H7 (cell line): Measurements from ENCODE around the gene BRF1. TPM values are rescaled to one million over a fixed set of nuclear protein-coding genes. Genes with fewer than 3 reads are reported as not detected.

Source experiments
- DNase-seq: peaks from one replicate; pipeline ENCODE4 v3.0.0; 2012
- H3K27me3 ChIP-seq: 2 replicates; pipeline ENCODE4 v1.6.0; 2011; ENCODE audit warnings: mild to moderate bottlenecking, low read length; ENCODE audit not compliant: control insufficient read depth, insufficient read depth
- H3K36me3 ChIP-seq: replicated peaks from 2 replicates; pipeline ENCODE4 v1.5.1; 2011; ENCODE audit warnings: low read length; ENCODE audit not compliant: control insufficient read depth, insufficient read depth
- H3K4me3 ChIP-seq: 2 replicates; pipeline ENCODE4 v1.5.1; 2011; ENCODE audit warnings: low read depth, mild to moderate bottlenecking, control low read depth, low read length, moderate library complexity; ENCODE audit not compliant: insufficient read depth
- total RNA-seq: library from RNA; depleted of rRNA; stranded (reverse); fragments of >200 nt; shearing (Covaris generic); gene quantifications from 2 replicates; pipeline ENCODE4 v1.2.3, GENCODE V29; 2014

Gene BRF1
- total RNA-seq, 1 experiment from 2014 or later = 18.5 TPM

DNA sequence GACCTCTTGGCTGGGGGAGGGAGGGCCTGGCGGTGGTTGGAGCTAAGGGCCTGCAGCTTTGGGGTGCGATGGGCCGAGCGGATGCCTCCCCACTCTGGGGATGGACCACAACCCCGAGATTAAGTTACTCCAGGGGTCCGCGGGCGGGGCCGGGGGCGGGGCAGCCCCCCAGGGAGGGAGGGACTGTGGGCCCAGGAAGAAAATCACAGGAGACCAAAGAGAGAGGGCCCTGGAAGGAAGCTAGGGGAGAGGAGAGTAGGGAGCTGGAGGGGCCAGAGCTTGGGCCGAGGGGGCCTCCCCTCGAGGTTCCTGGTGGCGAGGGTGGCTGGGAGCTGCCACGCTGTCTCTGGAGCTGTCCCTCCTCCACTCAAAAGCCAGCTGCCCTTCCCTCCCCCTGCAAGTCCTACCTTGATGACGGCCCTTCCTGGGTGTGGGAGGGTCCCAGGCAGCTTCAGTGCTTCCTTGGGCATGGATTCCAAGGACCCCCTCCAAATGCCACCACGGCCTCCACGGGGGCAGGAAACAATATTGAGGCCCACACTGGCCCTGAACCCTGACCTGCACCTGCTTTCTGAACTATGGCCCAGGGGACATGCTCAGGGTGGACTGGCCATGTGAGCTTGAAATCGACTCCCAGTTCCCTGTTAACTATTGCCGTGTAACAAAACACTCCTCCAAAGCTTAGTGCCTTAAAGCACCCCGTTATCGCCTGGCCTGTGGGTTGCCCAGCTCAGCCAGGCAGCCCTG lies 119.1 kb downstream of the BRF1 start:
- H3K36me3 ChIP-seq = no peaks in the 10 kb centered on the region
- peaks cover 2% of the 10 kb centered on the region for H3K27me3 ChIP-seq
- DNase-seq = no peak
- H3K4me3 ChIP-seq = peak overlapping the region; percentile 39

GRCh38 chr14:105180592-105181548 lies 119.9 kb downstream of the BRF1 start, which contains the start of gene NUDT14:
Gene NUDT14, minus strand, starts transcription at chr14:105181312. Its CDS starts 103 bp downstream, at chr14:105181209.
- H3K27me3 ChIP-seq = peaks cover 2% of the 10 kb centered on the region
- H3K4me3 ChIP-seq = peak within 1 kb of the TSS; percentile 49
- no peaks in the 10 kb centered on the region for H3K36me3 ChIP-seq
- peak; percentile 99 for DNase-seq

GRCh38 chr14:105179191-105179590 lies 121.6 kb downstream of the BRF1 start:
- H3K27me3 ChIP-seq = peaks cover 2% of the 10 kb centered on the region
- DNase-seq = no peak
- no peaks in the 10 kb centered on the region for H3K36me3 ChIP-seq
- no peak overlapping the region for H3K4me3 ChIP-seq

GRCh38 chr14:105178868-105179140 lies 122.0 kb downstream of the BRF1 start:
- Histone ChIP-seq H3K36me3 (no peaks in the 10 kb centered on the region), H3K27me3 (peaks cover 2% of the 10 kb centered on the region), H3K4me3 (no peak overlapping the region)
- DNase-seq = no peak

DNA sequence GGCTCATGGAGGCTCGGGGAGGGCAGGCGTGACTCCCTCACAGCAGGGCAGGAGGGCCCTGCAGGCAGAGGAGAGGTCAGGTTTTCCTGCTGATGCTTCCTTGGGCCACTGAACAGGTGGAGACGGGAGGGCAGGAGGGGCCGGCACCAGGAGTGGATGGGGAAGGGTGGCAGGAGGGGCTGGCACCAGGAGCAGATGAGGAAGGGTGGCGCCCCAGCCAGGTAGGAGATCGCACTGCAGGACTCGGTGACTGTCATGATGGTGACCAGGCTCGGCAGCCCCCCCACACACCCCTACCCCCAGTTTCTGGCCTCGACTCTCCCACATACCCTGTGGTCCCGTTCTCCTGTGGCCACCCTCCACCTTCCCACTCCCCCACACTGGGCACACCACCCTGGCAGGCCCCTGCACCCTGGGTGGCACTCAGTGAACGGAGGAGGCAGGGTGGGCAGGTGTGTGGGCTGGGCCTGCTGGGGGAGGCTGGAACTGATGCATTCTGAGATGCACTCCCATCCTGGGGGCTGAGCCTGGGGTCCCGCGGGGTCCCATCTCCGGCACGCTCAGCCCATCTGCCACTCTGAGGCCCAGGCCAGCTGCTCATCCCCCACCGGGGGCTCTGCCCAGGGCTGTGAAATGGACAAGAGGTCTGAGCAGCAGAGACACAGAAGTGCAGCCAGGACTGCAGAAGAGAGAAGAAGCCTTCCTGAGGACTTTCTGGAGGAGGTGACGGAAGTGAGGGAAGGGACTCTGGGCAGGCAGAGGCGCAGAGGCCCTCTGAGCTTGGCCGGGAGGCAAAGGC lies 122.5 kb downstream of the BRF1 start:
- Histone ChIP-seq H3K4me3 (no peak overlapping the region), H3K36me3 (no peaks in the 10 kb centered on the region), H3K27me3 (peaks cover 2% of the 10 kb centered on the region)
- no peak for DNase-seq

GRCh38 chr14:105177082-105177481 lies 123.7 kb downstream of the BRF1 start:
- H3K36me3 ChIP-seq = no peaks in the 10 kb centered on the region
- DNase-seq = no peak
- H3K4me3 ChIP-seq = no peak overlapping the region
- peaks cover 2% of the 10 kb centered on the region for H3K27me3 ChIP-seq

DNA sequence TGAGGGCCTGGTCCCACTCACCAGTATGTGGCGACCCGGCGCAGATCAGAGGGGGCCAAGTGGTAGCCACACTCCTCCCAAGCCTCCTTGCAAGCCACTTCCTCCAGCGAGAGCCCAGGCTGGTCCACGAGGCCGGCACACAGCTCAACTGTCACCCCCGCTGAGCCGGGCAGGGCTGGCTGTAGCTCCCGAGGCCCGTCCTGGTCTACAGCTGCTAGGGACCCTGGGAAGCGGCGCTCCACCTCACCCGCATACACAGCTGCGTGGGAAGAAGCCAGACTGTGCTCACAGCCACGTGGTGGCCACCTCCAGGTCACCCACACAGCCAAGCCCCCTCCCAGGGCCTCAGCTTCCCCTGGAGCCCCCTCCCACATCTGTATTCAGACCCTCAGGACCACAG lies 124.3 kb downstream of the BRF1 start:
- DNase-seq = no peak

GRCh38 chr14:105173901-105174894 lies 126.6 kb downstream of the BRF1 start:
- Histone ChIP-seq H3K27me3 (no peaks in the 10 kb centered on the region), H3K36me3 (no peaks in the 10 kb centered on the region), H3K4me3 (no peak overlapping the region)
- no peak for DNase-seq

More for the DNA sequence above, 124.3 kb downstream of the BRF1 start:
- Histone ChIP-seq H3K36me3 (no peaks in the 10 kb centered on the region), H3K27me3 (peaks cover 2% of the 10 kb centered on the region), H3K4me3 (no peak overlapping the region)

- no peak for DNase-seq
- no peaks in the 10 kb centered on the region for H3K27me3 ChIP-seq
- H3K4me3 ChIP-seq = no peak overlapping the region
- H3K36me3 ChIP-seq = no peaks in the 10 kb centered on the region
Measured at GRCh38 chr14:105173145-105173544, 127.7 kb downstream of the BRF1 start.

DNA sequence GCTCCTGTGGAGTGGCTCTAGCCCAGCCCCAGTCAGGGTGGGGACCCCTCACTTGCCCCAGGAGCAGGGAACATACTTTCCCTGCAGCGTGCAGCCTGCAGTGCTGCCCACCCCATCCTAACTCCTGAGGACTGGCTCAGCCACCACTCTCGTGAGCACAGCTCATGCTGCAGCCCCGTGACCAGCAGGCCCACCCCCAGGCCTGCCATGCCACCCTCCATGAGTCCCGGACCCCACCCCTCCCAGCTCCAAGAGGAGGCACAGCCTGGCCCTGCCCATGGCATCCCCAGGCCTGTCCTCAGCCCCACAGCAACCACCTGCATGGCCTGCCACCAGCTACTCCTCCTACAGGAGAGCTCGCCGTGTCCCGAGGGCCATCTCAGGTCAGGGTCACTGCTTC lies 128.3 kb downstream of the BRF1 start:
- Histone ChIP-seq H3K27me3 (peaks cover 5% of the 10 kb centered on the region), H3K36me3 (no peaks in the 10 kb centered on the region), H3K4me3 (no peak overlapping the region)
- DNase-seq = no peak

- H3K27me3 ChIP-seq = peaks cover 5% of the 10 kb centered on the region
- no peak for DNase-seq
- no peak overlapping the region for H3K4me3 ChIP-seq
Measured at GRCh38 chr14:105171004-105171673, 129.7 kb downstream of the BRF1 start.

GRCh38 chr14:105169776-105170655 lies 130.8 kb downstream of the BRF1 start:
- Histone ChIP-seq H3K36me3 (no peaks in the 10 kb centered on the region), H3K4me3 (no peak overlapping the region), H3K27me3 (peaks cover 5% of the 10 kb centered on the region)
- no peak for DNase-seq

More at GRCh38 chr14:105171004-105171673, 129.7 kb downstream of the BRF1 start:
- no peaks in the 10 kb centered on the region for H3K36me3 ChIP-seq
